DND-41 (cell line): Measurements from ENCODE around the gene MTHFR.

Experiments
- CTCF ChIP-seq: IDR thresholded peaks from 2 replicates; pipeline ENCODE4 v1.5.1; 2012; ENCODE audit warnings: borderline replicate concordance, low read length, moderate library complexity, mild to moderate bottlenecking; ENCODE audit not compliant: poor library complexity, severe bottlenecking; ENCODE audit errors: extremely low read depth
- EZH2 ChIP-seq: IDR thresholded peaks from 3 replicates; pipeline ENCODE4 v1.6.1; 2012; ENCODE audit warnings: borderline replicate concordance, low read depth, mild to moderate bottlenecking, moderate library complexity, low read length, inconsistent platforms; ENCODE audit not compliant: severe bottlenecking

DNA sequence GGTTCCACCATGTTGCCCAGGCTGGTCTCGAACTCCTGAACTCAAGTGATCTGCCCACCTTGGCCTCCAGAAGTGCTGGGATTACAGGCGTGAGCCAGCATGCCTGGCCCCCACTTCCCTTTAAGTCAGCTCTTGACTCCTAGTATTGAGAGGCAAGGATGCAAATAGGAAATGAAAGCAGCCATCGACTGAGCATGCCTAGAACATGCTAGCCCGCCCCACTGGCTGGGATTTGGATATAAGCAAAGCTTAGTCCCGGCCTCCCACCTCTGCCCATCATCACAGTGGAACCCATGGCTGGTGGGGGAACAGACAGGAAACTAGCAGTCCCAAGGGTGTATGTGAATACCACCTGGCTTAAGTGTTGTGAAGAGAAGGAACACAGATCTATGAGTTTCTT lies 33.3 kb downstream of the MTHFR start:
- TF ChIP-seq CTCF = no peak
- no peak for TF ChIP-seq EZH2
